Measurements from ENCODE around the gene TREML4.

The TREML4 gene

GRCh38 chr6:41257369-41258195 is 29.4 kb downstream of the TREML4 start:
- no peak for ATAC-seq (ENCODE audit: insufficient read depth, low read depth)
- no peak overlapping the region for H2AFZ ChIP-seq (ENCODE audit: low read depth, low read length)
- H3K9me3 ChIP-seq (ENCODE audit: insufficient read depth, low read length, severe bottlenecking), result peaks cover 15% of the 10 kb centered on the region
- peaks cover 4% of the 10 kb centered on the region; the same call in 1 of the 2 replicates for H3K4me1 ChIP-seq (ENCODE audit: insufficient read depth, low read length)
- H3K79me2 ChIP-seq (ENCODE audit: insufficient read depth, low read length), result no peaks in the 10 kb centered on the region
- no peak for DNase-seq
- H3K27me3 ChIP-seq (ENCODE audit: insufficient read depth, low read length, poor library complexity), result no peaks in the 10 kb centered on the region
- H3K27ac ChIP-seq (ENCODE audit: low read length), result no peak overlapping the region
- H3K4me2 ChIP-seq (ENCODE audit: insufficient read depth, low read length), result no peak overlapping the region
- no peaks in the 10 kb centered on the region for H3K36me3 ChIP-seq (ENCODE audit: insufficient read depth, low read length)
- H4K20me1 ChIP-seq (ENCODE audit: insufficient read depth, low read length), result no peaks in the 10 kb centered on the region
- H3K9ac ChIP-seq (ENCODE audit: low read depth, low read length), result no peak overlapping the region
- no peak overlapping the region for H3K4me3 ChIP-seq (ENCODE audit: low read depth in 1 of 2, low read length in 2 of 2)
- no peak for TF ChIP-seq EZH2 (IDR thresholded peaks at IDR 0.05; ENCODE audit: borderline replicate concordance, low read depth, low read length, severe bottlenecking)
- TF ChIP-seq, protein P1, sequence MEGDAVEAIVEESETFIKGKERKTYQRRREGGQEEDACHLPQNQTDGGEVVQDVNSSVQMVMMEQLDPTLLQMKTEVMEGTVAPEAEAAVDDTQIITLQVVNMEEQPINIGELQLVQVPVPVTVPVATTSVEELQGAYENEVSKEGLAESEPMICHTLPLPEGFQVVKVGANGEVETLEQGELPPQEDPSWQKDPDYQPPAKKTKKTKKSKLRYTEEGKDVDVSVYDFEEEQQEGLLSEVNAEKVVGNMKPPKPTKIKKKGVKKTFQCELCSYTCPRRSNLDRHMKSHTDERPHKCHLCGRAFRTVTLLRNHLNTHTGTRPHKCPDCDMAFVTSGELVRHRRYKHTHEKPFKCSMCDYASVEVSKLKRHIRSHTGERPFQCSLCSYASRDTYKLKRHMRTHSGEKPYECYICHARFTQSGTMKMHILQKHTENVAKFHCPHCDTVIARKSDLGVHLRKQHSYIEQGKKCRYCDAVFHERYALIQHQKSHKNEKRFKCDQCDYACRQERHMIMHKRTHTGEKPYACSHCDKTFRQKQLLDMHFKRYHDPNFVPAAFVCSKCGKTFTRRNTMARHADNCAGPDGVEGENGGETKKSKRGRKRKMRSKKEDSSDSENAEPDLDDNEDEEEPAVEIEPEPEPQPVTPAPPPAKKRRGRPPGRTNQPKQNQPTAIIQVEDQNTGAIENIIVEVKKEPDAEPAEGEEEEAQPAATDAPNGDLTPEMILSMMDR (IDR thresholded peaks at IDR 0.05; ENCODE audit: borderline replicate concordance, extremely low read depth, low read length, poor library complexity, severe bottlenecking), result no peak

DNA sequence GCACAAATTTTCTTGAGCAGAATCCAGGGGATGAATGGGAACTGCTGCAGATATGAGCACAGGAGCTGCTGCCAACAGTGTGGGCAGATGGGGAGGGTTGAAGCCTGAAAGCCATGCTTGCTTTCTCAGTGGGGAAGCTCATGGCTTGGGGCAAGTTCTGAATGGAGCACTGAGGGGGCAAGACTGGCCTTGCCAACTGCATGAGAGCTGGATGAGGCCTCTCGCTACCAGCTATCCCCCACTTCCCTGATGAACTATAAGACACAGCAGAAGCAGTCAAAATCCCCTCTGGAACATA is 30.0 kb downstream of the TREML4 start:
- Histone ChIP-seq H2AFZ (ENCODE audit: low read depth, low read length) (no peak overlapping the region), H3K4me2 (ENCODE audit: insufficient read depth, low read length) (no peak overlapping the region), H3K9ac (ENCODE audit: low read depth, low read length) (no peak overlapping the region), H3K4me3 (ENCODE audit: low read depth in 1 of 2, low read length in 2 of 2) (no peak overlapping the region), H3K79me2 (ENCODE audit: insufficient read depth, low read length) (no peaks in the 10 kb centered on the region), H3K36me3 (ENCODE audit: insufficient read depth, low read length) (no peaks in the 10 kb centered on the region), H4K20me1 (ENCODE audit: insufficient read depth, low read length) (no peaks in the 10 kb centered on the region), H3K27me3 (ENCODE audit: insufficient read depth, low read length, poor library complexity) (no peaks in the 10 kb centered on the region), H3K9me3 (ENCODE audit: insufficient read depth, low read length, severe bottlenecking) (peaks cover 16% of the 10 kb centered on the region), H3K27ac (ENCODE audit: low read length) (no peak overlapping the region), H3K4me1 (ENCODE audit: insufficient read depth, low read length) (peaks cover 4% of the 10 kb centered on the region; the same call in 1 of the 2 replicates)
- no peak for DNase-seq
- ATAC-seq (ENCODE audit: insufficient read depth, low read depth), result no peak
- TF ChIP-seq, protein P1 (IDR thresholded peaks at IDR 0.05; ENCODE audit: borderline replicate concordance, extremely low read depth, low read length, poor library complexity, severe bottlenecking), result no peak
- no peak for TF ChIP-seq EZH2 (IDR thresholded peaks at IDR 0.05; ENCODE audit: borderline replicate concordance, low read depth, low read length, severe bottlenecking)

- Histone ChIP-seq H3K36me3 (ENCODE audit: insufficient read depth, low read length) (no peaks in the 10 kb centered on the region), H3K9me3 (ENCODE audit: insufficient read depth, low read length, severe bottlenecking) (peaks cover 22% of the 10 kb centered on the region), H3K79me2 (ENCODE audit: insufficient read depth, low read length) (no peaks in the 10 kb centered on the region), H3K4me3 (ENCODE audit: low read depth in 1 of 2, low read length in 2 of 2) (no peak overlapping the region), H3K4me1 (ENCODE audit: insufficient read depth, low read length) (no peaks in the 10 kb centered on the region), H3K9ac (ENCODE audit: low read depth, low read length) (no peak overlapping the region), H3K27me3 (ENCODE audit: insufficient read depth, low read length, poor library complexity) (no peaks in the 10 kb centered on the region), H2AFZ (ENCODE audit: low read depth, low read length) (no peak overlapping the region), H4K20me1 (ENCODE audit: insufficient read depth, low read length) (no peaks in the 10 kb centered on the region), H3K4me2 (ENCODE audit: insufficient read depth, low read length) (no peak overlapping the region), H3K27ac (ENCODE audit: low read length) (no peak overlapping the region)
- no peak for DNase-seq
- no peak for TF ChIP-seq EZH2 (IDR thresholded peaks at IDR 0.05; ENCODE audit: borderline replicate concordance, low read depth, low read length, severe bottlenecking)
- TF ChIP-seq, protein P1 (IDR thresholded peaks at IDR 0.05; ENCODE audit: borderline replicate concordance, extremely low read depth, low read length, poor library complexity, severe bottlenecking), result no peak
- ATAC-seq (ENCODE audit: insufficient read depth, low read depth), result no peak
These were observed 34.3 kb downstream of the TREML4 start for GRCh38 chr6:41262401-41262800.
